HEK293 (cell line): ENCODE results near the gene CNN2.

ENCODE experiments used
- CTCF ChIP-seq: fragments of 450-650 bp; formaldehyde crosslinking; IDR thresholded peaks from 2 replicates; pipeline ENCODE4 v1.5.1; 2016; ENCODE audit warnings: missing biosample characterization, missing genetic modification characterization
- ZEB2 ChIP-seq: fragments of 450-650 bp; formaldehyde crosslinking; IDR thresholded peaks from 2 replicates; pipeline ENCODE4 v1.5.1; 2016; ENCODE audit warnings: missing biosample characterization, missing genetic modification characterization
- ZIC2 ChIP-seq: fragments of 450-650 bp; formaldehyde crosslinking; IDR thresholded peaks from 2 replicates; pipeline ENCODE4 v1.5.1; 2016; ENCODE audit warnings: missing biosample characterization, missing genetic modification characterization
- ZNF626 ChIP-seq: fragments of 450-650 bp; sonication (Bioruptor Pico); formaldehyde crosslinking; IDR thresholded peaks from 2 replicates; pipeline ENCODE4 v1.5.1; 2018; ENCODE audit warnings: missing biosample characterization, missing genetic modification characterization, inconsistent platforms

GRCh38 chr19:1038978-1039645 is 12.7 kb downstream of the CNN2 start:
- TF ChIP-seq CTCF (tag by site-specific recombination), result no peak
- no peak for TF ChIP-seq ZNF626 (tag by site-specific recombination)
- TF ChIP-seq ZIC2 (tag by site-specific recombination), result no peak
- no peak for TF ChIP-seq ZEB2 (tag by site-specific recombination)
